GM23248 (cell line): ENCODE measurements around the gene NAGPA.

ENCODE experiments used
- EZH2 ChIP-seq: fragments of 200-600 bp; sonication (generic); IDR thresholded peaks from 2 replicates; pipeline ENCODE4 v1.6.1; 2018; ENCODE audit warnings: antibody characterized with exemption, mild to moderate bottlenecking; ENCODE audit not compliant: insufficient read depth, poor library complexity, severe bottlenecking
- EZH2phosphoT487 ChIP-seq: fragments of 200-600 bp; sonication (generic); IDR thresholded peaks from 2 replicates; pipeline ENCODE4 v1.6.1; 2018; ENCODE audit warnings: antibody characterized with exemption, moderate library complexity, mild to moderate bottlenecking, low read depth; ENCODE audit not compliant: insufficient read depth

GRCh38 chr16:4976079-4976478, 57.7 kb downstream of the NAGPA start:
- TF ChIP-seq EZH2phosphoT487 (no peak), EZH2 (no peak)
